Body of pancreas (tissue), 4 donors: ENCODE results near the gene ART1. TPM values are rescaled to one million over a fixed set of nuclear protein-coding genes. Genes with fewer than 3 reads are reported as not detected.
A peak's percentile ranks its signal among the peaks of the same experiment; 100 is the strongest.

Experiments used
- ATAC-seq: fragments of 150-250 bp; one replicate; pipeline ENCODE4 v1.9.1; 2016
- DNase-seq, 4 donors: peaks; one replicate each; pipeline ENCODE4 v3.0.0-alpha.2; 2019
- H3K27ac ChIP-seq, 4 donors: fragments of 200-600 bp; sonication (generic); 1 replicate in 3 of 4; 2 replicates in 1 of 4; pipeline versions ENCODE4 v1.5.1 to v1.6.1; 2016 to 2019; ENCODE audit warnings: mild to moderate bottlenecking in 1 of 4, mixed read lengths in 1 of 4, moderate library complexity in 1 of 4
- H3K27me3 ChIP-seq, 2 donors: fragments of 200-600 bp; sonication (generic); one replicate each; pipeline ENCODE4 v1.6.0; 2016; ENCODE audit warnings: mild to moderate bottlenecking in 1 of 2
- H3K36me3 ChIP-seq, 2 donors: fragments of 200-600 bp; sonication (generic); replicated peaks in 1 of 2; 2 replicates each; pipeline ENCODE4 v1.5.1; 2016; ENCODE audit warnings: low read depth in 2 of 2; ENCODE audit not compliant: insufficient read depth in 1 of 2
- H3K4me1 ChIP-seq: fragments of 200-600 bp; sonication (generic); one replicate; pipeline ENCODE4 v1.6.0; 2016
- H3K4me3 ChIP-seq, 2 donors: fragments of 200-600 bp; sonication (generic); 1 replicate in 1 of 2; 2 replicates in 1 of 2; pipeline ENCODE4 v1.5.1; 2016 to 2019
- H3K9me3 ChIP-seq, 3 donors: fragments of 200-600 bp; sonication (generic); 1 replicate in 2 of 3; 2 replicates in 1 of 3; pipeline ENCODE4 v1.5.1; 2016
- POLR2A ChIP-seq, 3 donors: fragments of 450-650 bp; IDR thresholded peaks; one replicate each; pipeline ENCODE4 v1.6.1; 2016; ENCODE audit warnings: antibody characterized with exemption in 3 of 3, mild to moderate bottlenecking in 2 of 3
- WGBS, 2 donors: methylation state at CpG; one replicate each; pipeline ENCODE4 v1.1.5; 2017; 5-methylcytosine and 5-hydroxymethylcytosine counted together
- intact Hi-C: fragments of 100-400 bp; cut with DNase I; formaldehyde crosslinking; loops from one replicate; pipeline ENCODE4 v1.15.1; 2023
- total RNA-seq, 2 donors: library from RNA; depleted of rRNA; stranded (reverse); fragments of >200 nt; gene quantifications; one replicate each; pipeline ENCODE4 v1.1.0, GENCODE V29; 2016
- TF ChIP-seq, protein P1 (sequence below), 7 experiments: fragments of 450-650 bp in 4 of 7; fragments of 200-600 bp in 3 of 7; sonication (generic) in 3 of 7; IDR thresholded peaks; one replicate each; pipeline ENCODE4 v1.5.1; 2016 to 2019; ENCODE audit warnings: antibody characterized with exemption in 7 of 7

The ART1 gene
- total RNA-seq, 2 donors from 2014 or later = not detected

DNA sequence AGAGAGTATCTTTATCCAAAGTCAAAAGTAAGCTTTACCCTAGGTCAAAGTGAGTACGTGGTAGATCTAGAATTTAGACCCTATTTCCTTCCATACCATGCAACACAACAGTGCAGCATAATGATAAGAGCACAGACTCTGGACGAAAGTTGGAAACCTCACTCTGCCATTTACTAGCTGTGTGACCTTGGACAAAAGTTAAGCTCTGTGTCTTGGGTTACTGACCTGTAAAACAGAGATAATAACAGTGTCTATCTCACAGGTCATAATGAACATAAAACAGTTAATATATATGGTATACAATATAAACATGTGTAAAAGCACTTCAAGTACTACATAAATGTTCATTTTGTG, 39.9 kb downstream of the ART1 start:
- TF ChIP-seq POLR2A (IDR thresholded peaks at IDR 0.05) = no peak
- TF ChIP-seq, protein P1, sequence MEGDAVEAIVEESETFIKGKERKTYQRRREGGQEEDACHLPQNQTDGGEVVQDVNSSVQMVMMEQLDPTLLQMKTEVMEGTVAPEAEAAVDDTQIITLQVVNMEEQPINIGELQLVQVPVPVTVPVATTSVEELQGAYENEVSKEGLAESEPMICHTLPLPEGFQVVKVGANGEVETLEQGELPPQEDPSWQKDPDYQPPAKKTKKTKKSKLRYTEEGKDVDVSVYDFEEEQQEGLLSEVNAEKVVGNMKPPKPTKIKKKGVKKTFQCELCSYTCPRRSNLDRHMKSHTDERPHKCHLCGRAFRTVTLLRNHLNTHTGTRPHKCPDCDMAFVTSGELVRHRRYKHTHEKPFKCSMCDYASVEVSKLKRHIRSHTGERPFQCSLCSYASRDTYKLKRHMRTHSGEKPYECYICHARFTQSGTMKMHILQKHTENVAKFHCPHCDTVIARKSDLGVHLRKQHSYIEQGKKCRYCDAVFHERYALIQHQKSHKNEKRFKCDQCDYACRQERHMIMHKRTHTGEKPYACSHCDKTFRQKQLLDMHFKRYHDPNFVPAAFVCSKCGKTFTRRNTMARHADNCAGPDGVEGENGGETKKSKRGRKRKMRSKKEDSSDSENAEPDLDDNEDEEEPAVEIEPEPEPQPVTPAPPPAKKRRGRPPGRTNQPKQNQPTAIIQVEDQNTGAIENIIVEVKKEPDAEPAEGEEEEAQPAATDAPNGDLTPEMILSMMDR (IDR thresholded peaks at IDR 0.05) = no peak
- no peak overlapping the region for H3K27ac ChIP-seq
- intact Hi-C loops = no loop called here
- H3K4me1 ChIP-seq = no peaks in the 10 kb centered on the region
- no peaks in the 10 kb centered on the region for H3K27me3 ChIP-seq
- no peak for DNase-seq
- no peak for ATAC-seq
- H3K9me3 ChIP-seq = no peaks in the 10 kb centered on the region
- H3K4me3 ChIP-seq = no peak overlapping the region
- H3K36me3 ChIP-seq = peaks cover 0 to 41% of the 10 kb centered on the region in 2 donors
- WGBS, 2 donors = 23 to 37% methylated on average over 2 of the region's 2 CpGs

DNA sequence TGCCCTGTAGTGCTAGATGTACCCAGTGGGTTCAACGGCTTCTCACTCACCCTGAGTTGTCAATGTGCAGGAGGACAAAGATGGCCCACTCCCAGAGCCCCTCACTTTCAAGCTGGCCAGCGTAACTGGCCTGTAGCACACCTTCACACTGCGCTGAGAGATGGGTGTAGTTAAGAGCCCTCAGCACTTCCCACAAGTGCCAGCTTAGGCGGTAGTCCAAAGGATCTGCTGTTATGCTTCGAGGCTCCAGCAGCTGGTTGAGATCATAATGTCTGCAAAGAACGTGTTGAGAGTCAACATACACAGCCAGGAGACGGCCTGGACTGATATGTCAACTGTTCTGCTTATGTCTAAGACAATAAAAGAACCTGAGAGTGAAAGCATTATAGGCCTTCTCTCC, 41.0 kb downstream of the ART1 start:
- H3K27ac ChIP-seq = no peak overlapping the region
- WGBS, 2 donors = 73 to 82% methylated on average over 7 of the region's 7 CpGs
- no peak for TF ChIP-seq POLR2A (IDR thresholded peaks at IDR 0.05)
- TF ChIP-seq, protein P1 (IDR thresholded peaks at IDR 0.05) = no peak
- H3K27me3 ChIP-seq = no peaks in the 10 kb centered on the region
- H3K9me3 ChIP-seq = no peaks in the 10 kb centered on the region
- ATAC-seq (no peak), DNase-seq (no peak)
- intact Hi-C loops = no loop called here
- H3K4me1 ChIP-seq = no peaks in the 10 kb centered on the region
- peaks cover 0 to 39% of the 10 kb centered on the region in 2 donors for H3K36me3 ChIP-seq
- H3K4me3 ChIP-seq = no peak overlapping the region

DNA sequence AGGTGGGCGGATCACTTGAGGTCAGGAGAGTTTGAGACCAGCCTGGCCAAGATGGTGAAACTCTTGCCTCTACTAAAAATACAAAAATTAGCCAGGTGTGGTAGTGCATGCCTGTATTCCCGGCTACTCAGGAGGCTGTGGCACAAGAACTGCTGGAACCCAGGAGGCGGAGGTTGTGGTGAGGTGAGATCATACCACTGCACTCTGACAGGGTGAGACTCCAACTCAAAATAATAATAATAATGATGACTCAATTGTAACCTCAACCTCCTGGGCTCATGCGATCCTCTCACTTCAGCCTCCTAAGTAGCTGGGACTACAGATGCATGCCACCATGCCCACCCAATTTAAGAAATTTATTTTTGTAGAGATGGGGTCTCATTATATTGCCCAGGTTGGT, 41.8 kb downstream of the ART1 start:
- no peaks in the 10 kb centered on the region for H3K9me3 ChIP-seq
- TF ChIP-seq, protein P1 (IDR thresholded peaks at IDR 0.05) = no peak
- TF ChIP-seq POLR2A (IDR thresholded peaks at IDR 0.05) = no peak
- intact Hi-C loops = no loop called here
- H3K27ac ChIP-seq = no peak overlapping the region
- no peak overlapping the region for H3K4me3 ChIP-seq
- ATAC-seq (no peak), DNase-seq (no peak)
- no peaks in the 10 kb centered on the region for H3K27me3 ChIP-seq
- H3K4me1 ChIP-seq = no peaks in the 10 kb centered on the region
- 69 to 96% methylated on average over 4 of the region's 4 CpGs for WGBS, 2 donors
- peaks cover 0 to 36% of the 10 kb centered on the region in 2 donors for H3K36me3 ChIP-seq

DNA sequence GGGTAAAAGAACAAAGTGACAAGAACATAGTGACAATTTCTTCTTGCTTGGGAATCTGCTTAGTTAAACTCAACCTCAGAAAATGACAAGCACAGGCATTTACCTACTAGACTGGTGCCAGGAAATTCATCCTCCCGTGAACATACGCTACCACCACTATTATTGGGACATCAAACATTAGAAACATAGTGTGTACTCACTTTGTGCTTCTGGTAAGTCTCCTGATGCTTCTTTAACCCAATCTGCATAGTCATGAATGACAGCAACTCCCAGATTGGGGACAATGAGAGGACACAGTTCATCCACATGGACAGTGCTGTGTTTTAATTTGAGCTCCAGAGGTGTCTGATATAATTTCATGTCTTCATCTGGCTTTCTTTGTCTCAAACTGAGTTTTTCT, 55.5 kb downstream of the ART1 start:
- intact Hi-C loops = no loop called here
- H3K36me3 ChIP-seq = peaks cover 5 to 26% of the 10 kb centered on the region in 2 donors
- H3K27me3 ChIP-seq = no peaks in the 10 kb centered on the region
- DNase-seq (no peak), ATAC-seq (no peak)
- H3K4me3 ChIP-seq = no peak overlapping the region
- peaks cover 20% of the 10 kb centered on the region for H3K4me1 ChIP-seq
- H3K9me3 ChIP-seq = no peaks in the 10 kb centered on the region
- WGBS, 2 donors = 57 to 70% methylated on average over 2 of the region's 2 CpGs
- H3K27ac ChIP-seq = peak overlapping the region in 1 of 4 donors; percentile 2
- TF ChIP-seq POLR2A (IDR thresholded peaks at IDR 0.05) = no peak
- TF ChIP-seq, protein P1 (IDR thresholded peaks at IDR 0.05) = no peak

DNA sequence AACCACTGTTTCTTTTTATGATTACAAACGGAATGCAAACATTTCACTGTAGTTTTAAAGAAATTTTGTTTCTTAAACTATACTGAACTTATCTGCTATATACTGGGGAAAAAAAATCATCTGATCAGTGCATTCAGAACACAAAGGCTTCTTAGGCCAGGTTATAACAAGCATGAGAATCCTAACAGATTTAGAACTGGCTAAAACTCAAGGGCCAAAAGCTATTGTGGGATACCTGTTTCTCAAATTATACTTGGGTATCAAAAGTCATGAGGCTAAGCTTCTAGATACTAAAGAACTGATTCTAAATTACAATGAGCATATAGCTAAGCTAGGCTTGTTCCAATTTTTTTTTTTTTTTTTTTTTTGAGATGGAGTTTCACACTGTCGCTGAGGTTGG, 56.0 kb downstream of the ART1 start:
- TF ChIP-seq POLR2A (IDR thresholded peaks at IDR 0.05) = no peak
- TF ChIP-seq, protein P1 (IDR thresholded peaks at IDR 0.05) = no peak
- Histone ChIP-seq H3K27ac (peak overlapping the region in 1 of 4 donors; percentile 2), H3K4me1 (peaks cover 20% of the 10 kb centered on the region), H3K9me3 (no peaks in the 10 kb centered on the region), H3K4me3 (no peak overlapping the region), H3K36me3 (peaks cover 5 to 26% of the 10 kb centered on the region in 2 donors), H3K27me3 (no peaks in the 10 kb centered on the region)
- intact Hi-C loops = no loop called here
- no peak for DNase-seq
- WGBS, 2 donors = 45 to 56% methylated on average over 2 of the region's 2 CpGs
- no peak for ATAC-seq
